Sigmoid colon (tissue), 7 donors: ENCODE data around the gene TENM3. TPM values are rescaled to one million over a fixed set of nuclear protein-coding genes. Genes with fewer than 3 reads are reported as not detected.

Source experiments
- DNase-seq: peaks from one replicate; pipeline ENCODE4 v3.0.0-alpha.2; 2019
- H3K27ac ChIP-seq, 4 donors: fragments of 200-600 bp; sonication (generic); one replicate each; pipeline ENCODE4 v1.5.1; 2016 to 2019; ENCODE audit warnings: mild to moderate bottlenecking in 1 of 4
- H3K27me3 ChIP-seq, 3 donors: fragments of 200-600 bp; sonication (generic); one replicate each; pipeline ENCODE4 v1.5.1; 2019; ENCODE audit warnings: mild to moderate bottlenecking in 1 of 3
- H3K36me3 ChIP-seq, 4 donors: fragments of 200-600 bp; sonication (generic); one replicate each; pipeline ENCODE4 v1.5.1; 2016 to 2019
- H3K4me1 ChIP-seq, 4 donors: fragments of 200-600 bp; sonication (generic); one replicate each; pipeline ENCODE4 v1.5.1; 2017 to 2019
- H3K4me3 ChIP-seq, 4 donors: fragments of 200-600 bp; sonication (generic); one replicate each; pipeline ENCODE4 v1.5.1; 2017 to 2019; ENCODE audit warnings: mild to moderate bottlenecking in 2 of 4, moderate library complexity in 1 of 4
- H3K9me3 ChIP-seq, 4 donors: fragments of 200-600 bp in 3 of 4; sonication (generic) in 3 of 4; one replicate each; pipeline versions ENCODE4 v1.5.1 to v1.6.1; 2013 to 2019
- CTCF ChIP-seq, 4 experiments: fragments of 450-650 bp in 3 of 4; fragments of 200-600 bp in 1 of 4; IDR thresholded peaks; one replicate each; pipeline ENCODE4 v1.5.1; 2016 to 2019; ENCODE audit warnings: antibody characterized with exemption in 4 of 4, mild to moderate bottlenecking in 3 of 4, moderate library complexity in 2 of 4
- EP300 ChIP-seq, 4 donors: sonication (generic); formaldehyde crosslinking; IDR thresholded peaks; one replicate each; pipeline ENCODE4 v1.6.1; 2017; ENCODE audit warnings: antibody characterized with exemption in 4 of 4
- POLR2A ChIP-seq, 2 donors: fragments of 450-650 bp; IDR thresholded peaks; one replicate each; pipeline ENCODE4 v1.6.1; 2016; ENCODE audit warnings: antibody characterized with exemption in 2 of 2, mild to moderate bottlenecking in 2 of 2, moderate library complexity in 2 of 2
- POLR2AphosphoS5 ChIP-seq, 4 donors: sonication (generic); formaldehyde crosslinking; IDR thresholded peaks; one replicate each; pipeline ENCODE4 v1.6.1; 2017; ENCODE audit warnings: antibody characterized with exemption in 4 of 4
- WGBS, 2 donors: extraction: QIAGEN DNeasy Blood & Tissue Kit; methylation state at CpG; one replicate each; pipeline ENCODE4 v1.1.7; 2013; 5-methylcytosine and 5-hydroxymethylcytosine counted together
- intact Hi-C: fragments of 100-400 bp; cut with DNase I; formaldehyde crosslinking; loops from one replicate; pipeline ENCODE4 v1.15.1; 2023
- polyA plus RNA-seq, 3 donors: library from polyadenylated mRNA; stranded (reverse); fragments of 200-250 nt; gene quantifications; one replicate each; pipeline ENCODE4 v1.2.3, GENCODE V29; 2013
- total RNA-seq, 4 donors: library from RNA; depleted of rRNA; stranded (reverse); fragments of >200 nt; gene quantifications; one replicate each; pipeline ENCODE4 v1.1.0, GENCODE V29; 2016
- donor health status: healthy with polysubstance abuse.
- donor health status: Bipolar disorder and iron deficiency.
- donor health status: healthy.

Gene TENM3
- total and polyA plus RNA-seq, 7 donors, result 0.60 to 82.3 (median 37.8) TPM; not detected in 1

GRCh38 chr4:182562350-182562749 is 319.1 kb downstream of the TENM3 start:
- no peaks in the 10 kb centered on the region for H3K36me3 ChIP-seq
- no peak overlapping the region for H3K4me3 ChIP-seq
- no peaks in the 10 kb centered on the region for H3K27me3 ChIP-seq
- intact Hi-C loops, result no loop called here
- WGBS, 2 donors, result 88 to 90% methylated on average over 3 of the region's 3 CpGs
- no peak overlapping the region for H3K27ac ChIP-seq
- no peak for TF ChIP-seq EP300 (IDR thresholded peaks at IDR 0.05)
- no peak for TF ChIP-seq POLR2AphosphoS5 (IDR thresholded peaks at IDR 0.05)
- TF ChIP-seq CTCF (IDR thresholded peaks at IDR 0.05), result no peak
- TF ChIP-seq POLR2A (IDR thresholded peaks at IDR 0.05), result no peak
- peaks cover 0 to 4% (median 0%) of the 10 kb centered on the region in 4 donors for H3K4me1 ChIP-seq
- no peak for DNase-seq
- no peaks in the 10 kb centered on the region for H3K9me3 ChIP-seq

- intact Hi-C loops, result no loop called here
- WGBS, 2 donors, result 28 to 67% methylated on average over 4 of the region's 4 CpGs
- TF ChIP-seq POLR2AphosphoS5 (IDR thresholded peaks at IDR 0.05) (no peak), EP300 (IDR thresholded peaks at IDR 0.05) (no peak), CTCF (IDR thresholded peaks at IDR 0.05) (no peak), POLR2A (IDR thresholded peaks at IDR 0.05) (no peak)
Measured at GRCh38 chr4:182564724-182565369, 321.6 kb downstream of the TENM3 start.

GRCh38 chr4:182567119-182567518 is 323.9 kb downstream of the TENM3 start:
- H3K4me3 ChIP-seq, result no peak overlapping the region
- WGBS, 2 donors, result 77 to 81% methylated on average over 6 of the region's 6 CpGs

More at GRCh38 chr4:182564724-182565369, 321.6 kb downstream of the TENM3 start:
- Histone ChIP-seq H3K27ac (no peak overlapping the region), H3K9me3 (no peaks in the 10 kb centered on the region), H3K4me3 (no peak overlapping the region), H3K27me3 (no peaks in the 10 kb centered on the region), H3K4me1 (peaks cover 0 to 4% (median 0%) of the 10 kb centered on the region in 4 donors), H3K36me3 (no peaks in the 10 kb centered on the region)
- no peak for DNase-seq

GRCh38 chr4:182569561-182569960 is 326.4 kb downstream of the TENM3 start:
- intact Hi-C loops, result no loop called here
- Histone ChIP-seq H3K36me3 (no peaks in the 10 kb centered on the region), H3K27ac (no peak overlapping the region), H3K9me3 (no peaks in the 10 kb centered on the region), H3K4me3 (no peak overlapping the region), H3K4me1 (no peaks in the 10 kb centered on the region), H3K27me3 (no peaks in the 10 kb centered on the region)
- DNase-seq, result no peak
- TF ChIP-seq CTCF (IDR thresholded peaks at IDR 0.05) (no peak), POLR2A (IDR thresholded peaks at IDR 0.05) (no peak), POLR2AphosphoS5 (IDR thresholded peaks at IDR 0.05) (no peak), EP300 (IDR thresholded peaks at IDR 0.05) (no peak)
- 93 to 94% methylated on average over 4 of the region's 4 CpGs for WGBS, 2 donors

More at GRCh38 chr4:182567119-182567518, 323.9 kb downstream of the TENM3 start:
- no peak for DNase-seq
- no peak overlapping the region for H3K27ac ChIP-seq
- H3K4me1 ChIP-seq, result peaks cover 0 to 4% (median 0%) of the 10 kb centered on the region in 4 donors
- no peak for TF ChIP-seq CTCF (IDR thresholded peaks at IDR 0.05)
- no peak for TF ChIP-seq EP300 (IDR thresholded peaks at IDR 0.05)
- TF ChIP-seq POLR2AphosphoS5 (IDR thresholded peaks at IDR 0.05), result no peak
- no peak for TF ChIP-seq POLR2A (IDR thresholded peaks at IDR 0.05)
- no peaks in the 10 kb centered on the region for H3K9me3 ChIP-seq
- H3K27me3 ChIP-seq, result no peaks in the 10 kb centered on the region
- no peaks in the 10 kb centered on the region for H3K36me3 ChIP-seq
- intact Hi-C loops, result no loop called here
